GM20000 (cell line): Measurements from ENCODE around the gene DEAF1.
"Not testable (repeated sequence)": the region's sequence is repeated elsewhere in the genome, so short reads cannot be mapped to it uniquely, and the experiment has no call there.

ENCODE experiments used
- DNase-seq: peaks from one replicate; pipeline ENCODE4 v3.0.0; 2012; ENCODE audit warnings: low spot score
- TF ChIP-seq, protein P1 (sequence below): IDR thresholded peaks from 2 replicates; pipeline ENCODE4 v1.5.1; 2012; ENCODE audit warnings: mild to moderate bottlenecking, control low read depth; ENCODE audit errors: extremely low read depth, missing control alignments

Gene DEAF1

GRCh38 chr11:655036-655726, 39.8 kb downstream of the DEAF1 start:
- TF ChIP-seq, protein P1, sequence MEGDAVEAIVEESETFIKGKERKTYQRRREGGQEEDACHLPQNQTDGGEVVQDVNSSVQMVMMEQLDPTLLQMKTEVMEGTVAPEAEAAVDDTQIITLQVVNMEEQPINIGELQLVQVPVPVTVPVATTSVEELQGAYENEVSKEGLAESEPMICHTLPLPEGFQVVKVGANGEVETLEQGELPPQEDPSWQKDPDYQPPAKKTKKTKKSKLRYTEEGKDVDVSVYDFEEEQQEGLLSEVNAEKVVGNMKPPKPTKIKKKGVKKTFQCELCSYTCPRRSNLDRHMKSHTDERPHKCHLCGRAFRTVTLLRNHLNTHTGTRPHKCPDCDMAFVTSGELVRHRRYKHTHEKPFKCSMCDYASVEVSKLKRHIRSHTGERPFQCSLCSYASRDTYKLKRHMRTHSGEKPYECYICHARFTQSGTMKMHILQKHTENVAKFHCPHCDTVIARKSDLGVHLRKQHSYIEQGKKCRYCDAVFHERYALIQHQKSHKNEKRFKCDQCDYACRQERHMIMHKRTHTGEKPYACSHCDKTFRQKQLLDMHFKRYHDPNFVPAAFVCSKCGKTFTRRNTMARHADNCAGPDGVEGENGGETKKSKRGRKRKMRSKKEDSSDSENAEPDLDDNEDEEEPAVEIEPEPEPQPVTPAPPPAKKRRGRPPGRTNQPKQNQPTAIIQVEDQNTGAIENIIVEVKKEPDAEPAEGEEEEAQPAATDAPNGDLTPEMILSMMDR, result no peak
- no peak for DNase-seq

DNA sequence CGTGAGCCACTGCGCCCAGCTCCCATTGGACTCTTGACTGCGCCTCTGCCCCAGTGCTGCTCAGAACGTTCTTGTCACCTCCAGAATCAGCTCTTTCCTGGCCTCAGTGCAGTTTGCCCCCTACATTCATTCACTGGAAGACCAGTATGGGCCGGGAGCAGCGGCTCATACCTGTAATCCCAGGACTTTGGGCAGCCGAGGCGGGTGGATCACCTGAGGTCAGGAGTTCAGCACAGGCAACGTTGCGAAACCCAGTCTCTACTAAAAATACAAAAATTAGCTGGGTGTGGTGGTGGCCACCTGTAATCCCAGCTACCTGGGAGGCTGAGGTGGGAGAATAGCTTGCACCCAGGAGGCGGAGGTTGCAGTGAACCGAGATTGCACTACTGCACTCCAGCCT, 40.6 kb downstream of the DEAF1 start:
- not testable (repeated sequence) for DNase-seq

GRCh38 chr11:653837-654236, 41.2 kb downstream of the DEAF1 start:
- no peak for DNase-seq
- TF ChIP-seq, protein P1, result no peak

DNA sequence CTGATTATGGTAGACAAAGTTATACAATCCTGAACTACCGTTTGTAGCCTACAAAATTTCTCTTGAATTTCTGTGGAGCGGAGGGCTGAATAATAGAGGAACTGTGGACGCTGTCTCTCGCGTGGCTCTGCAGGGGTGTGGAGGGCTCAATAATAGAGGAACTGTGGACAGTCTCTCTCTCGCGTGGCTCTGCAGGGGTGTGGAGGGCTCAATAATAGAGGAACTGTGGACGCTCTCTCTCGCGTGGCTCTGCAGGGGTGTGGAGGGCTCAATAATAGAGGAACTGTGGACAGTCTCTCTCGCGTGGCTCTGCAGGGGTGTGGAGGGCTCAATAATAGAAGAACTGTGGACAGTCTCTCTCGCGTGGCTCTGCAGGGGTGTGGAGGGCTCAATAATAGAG, 41.9 kb downstream of the DEAF1 start:
- not testable (repeated sequence) for DNase-seq

GRCh38 chr11:650482-650881, 44.5 kb downstream of the DEAF1 start:
- no peak for DNase-seq
- TF ChIP-seq, protein P1, result no peak

DNA sequence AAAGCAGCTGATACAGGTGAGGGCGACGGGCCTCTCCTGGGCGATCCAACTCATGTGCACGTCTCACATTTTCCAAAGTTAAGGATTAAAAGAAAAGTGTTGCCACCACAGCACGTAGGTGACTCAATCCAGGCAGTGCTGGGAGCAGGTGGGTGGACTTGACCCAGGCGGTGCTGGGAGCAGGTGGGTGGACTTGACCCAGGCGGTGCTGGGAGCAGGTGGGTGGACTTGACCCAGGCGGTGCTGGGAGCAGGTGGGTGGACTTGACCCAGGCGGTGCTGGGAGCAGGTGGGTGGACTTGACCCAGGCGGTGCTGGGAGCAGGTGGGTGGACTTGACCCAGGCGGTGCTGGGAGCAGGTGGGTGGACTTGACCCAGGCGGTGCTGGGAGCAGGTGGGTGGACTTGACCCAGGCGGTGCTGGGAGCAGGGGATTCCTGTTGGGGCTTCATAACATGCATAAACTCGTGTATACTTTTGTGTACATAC, 47.3 kb downstream of the DEAF1 start:
- DNase-seq, result not testable (repeated sequence)

GRCh38 chr11:646214-646613, 48.8 kb downstream of the DEAF1 start:
- TF ChIP-seq, protein P1, result no peak
- DNase-seq, result peak; percentile 33

GRCh38 chr11:645536-645935, 49.5 kb downstream of the DEAF1 start:
- TF ChIP-seq, protein P1, result no peak
- no peak for DNase-seq

- DNase-seq, result no peak
- TF ChIP-seq, protein P1, result no peak
These were observed 50.9 kb downstream of the DEAF1 start for GRCh38 chr11:643849-644738.
